HG02840 (cell line): Measurements from ENCODE around the gene ZNF668.
"Not testable (repeated sequence)": the region's sequence is repeated elsewhere in the genome, so short reads cannot be mapped to it uniquely, and the experiment has no call there.

Source experiments
- ATAC-seq: cut with Tn5 transposase; IDR thresholded peaks from one replicate; pipeline ENCODE4 v1.9.1; 2021; ENCODE audit warnings: mild to moderate bottlenecking, moderate library complexity, moderate number of reproducible peaks; ENCODE audit not compliant: unreplicated experiment, low FRiP score

The ZNF668 gene

DNA sequence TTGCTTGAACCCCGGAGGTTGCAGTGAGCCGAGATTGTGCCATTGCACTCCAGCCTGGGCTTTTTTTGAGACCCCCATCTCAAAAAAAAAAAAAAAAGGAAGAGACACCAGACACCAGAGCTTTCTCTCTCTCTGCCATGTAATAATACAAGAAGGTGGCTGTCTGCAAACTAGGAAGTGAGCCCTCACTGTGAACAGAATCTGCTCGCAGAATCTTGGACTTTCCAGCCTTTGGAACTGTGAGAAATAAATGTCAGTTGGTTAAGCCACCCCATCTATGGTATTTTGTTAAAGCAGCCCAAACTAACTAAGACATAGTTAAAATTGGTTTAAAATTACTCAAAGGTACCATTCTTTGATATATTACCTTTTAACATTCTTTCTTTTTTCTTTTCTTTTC, 53.5 kb downstream of the ZNF668 start:
- ATAC-seq, result no peak

DNA sequence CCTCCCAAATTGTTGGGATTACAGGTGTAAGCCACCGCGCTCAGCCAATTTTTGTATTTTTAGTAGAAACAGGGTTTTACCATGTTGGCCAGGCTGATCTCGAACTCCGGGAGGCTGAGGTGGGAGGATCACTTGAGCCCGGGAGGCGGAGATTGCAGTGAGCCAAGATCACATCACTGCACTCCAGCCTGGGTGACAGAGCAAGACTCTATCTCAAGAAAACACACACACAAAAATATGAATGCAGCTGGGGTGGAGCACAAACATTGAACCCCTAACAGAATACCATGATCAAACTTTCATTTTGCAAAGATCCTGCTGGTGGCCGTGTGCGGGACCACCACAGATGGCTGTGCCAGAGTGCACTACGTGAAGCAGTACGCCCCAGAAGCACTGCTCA, 56.3 kb downstream of the ZNF668 start:
- not testable (repeated sequence) for ATAC-seq

DNA sequence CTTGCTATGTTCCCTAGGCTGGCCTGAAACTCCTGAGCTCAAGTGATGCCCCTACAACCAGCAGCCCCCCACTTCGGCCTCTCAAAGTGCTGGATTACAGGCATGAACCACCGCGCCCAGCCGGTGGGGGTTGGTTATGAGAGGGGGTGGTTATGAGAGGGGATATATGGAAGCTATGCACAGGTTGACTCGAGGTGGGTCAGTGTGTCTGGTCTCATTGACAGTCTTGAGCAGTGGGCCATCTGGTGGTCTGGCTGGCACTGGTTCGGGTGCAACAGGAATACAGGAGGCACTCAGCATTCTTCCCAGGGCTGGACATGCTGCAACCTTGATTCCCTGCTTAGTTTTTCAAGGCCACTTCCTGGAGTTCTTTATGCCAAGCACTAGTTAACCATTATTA, 58.0 kb downstream of the ZNF668 start:
- ATAC-seq, result no peak

DNA sequence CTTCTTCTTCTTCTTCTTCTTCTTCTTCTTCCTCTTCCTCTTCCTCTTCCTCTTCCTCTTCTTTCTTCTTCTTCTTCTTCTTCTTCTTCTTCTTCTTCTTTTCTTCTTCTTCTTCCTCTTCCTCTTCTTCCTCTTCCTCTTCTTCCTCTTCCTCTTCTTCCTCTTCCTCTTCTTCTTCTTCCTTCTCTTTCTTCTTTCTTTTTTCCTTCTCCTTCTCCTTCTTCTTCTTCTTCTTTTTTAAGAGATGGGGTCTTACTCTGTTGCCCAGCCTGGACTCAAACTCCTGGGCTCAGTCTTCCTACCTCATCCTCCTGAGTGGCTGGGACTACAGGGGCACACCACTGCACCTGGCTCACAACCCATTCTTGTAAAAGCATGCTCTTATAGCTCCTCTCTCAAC, 60.7 kb downstream of the ZNF668 start:
- ATAC-seq, result not testable (repeated sequence)

DNA sequence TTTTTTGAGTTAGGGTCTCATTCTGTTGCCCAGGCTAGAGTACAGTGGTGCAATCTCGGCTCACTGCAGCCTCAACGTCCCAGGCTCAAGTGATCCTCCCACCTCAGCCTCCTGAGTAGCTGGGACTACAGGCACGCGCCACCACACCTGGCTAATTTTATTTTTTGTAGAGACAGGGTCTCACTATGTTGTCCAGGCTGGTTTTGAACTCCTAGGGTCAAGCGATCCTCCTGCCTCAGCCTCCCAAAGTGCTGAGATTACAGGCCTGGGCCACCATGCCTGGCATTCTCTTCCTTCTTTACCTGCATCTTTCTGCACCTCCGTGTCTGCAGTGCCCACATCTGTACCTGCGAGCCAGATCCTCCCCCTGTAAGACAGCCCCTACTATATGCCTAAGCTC, 62.2 kb downstream of the ZNF668 start:
- ATAC-seq, result not testable (repeated sequence)
